SK-N-SH treated with all-trans-retinoic acid at 6 μM for 48 hours (cell line): ENCODE results near the gene KLF17.

Experiments used
- ARNTL ChIP-seq: fragments of 450-650 bp; formaldehyde crosslinking; IDR thresholded peaks from 2 replicates; pipeline ENCODE4 v1.5.0; 2020; ENCODE audit warnings: low read depth, mild to moderate bottlenecking, moderate library complexity, borderline replicate concordance
- BACH2 ChIP-seq: fragments of 250-450 bp; sonication (Bioruptor Pico); IDR thresholded peaks from 2 replicates; pipeline ENCODE4 v1.9.0; 2021; ENCODE audit warnings: mild to moderate bottlenecking, borderline replicate concordance
- CREB5 ChIP-seq: fragments of 250-450 bp; sonication (Bioruptor Pico); IDR thresholded peaks from 2 replicates; pipeline ENCODE4 v1.5.1; 2020; ENCODE audit warnings: low read depth, mild to moderate bottlenecking, moderate library complexity
- CSDC2 ChIP-seq: fragments of 250-450 bp; sonication (Bioruptor Pico); IDR thresholded peaks from 2 replicates; pipeline ENCODE4 v1.5.0; 2020; ENCODE audit warnings: mild to moderate bottlenecking, moderate library complexity
- GLIS3 ChIP-seq: fragments of 250-450 bp; sonication (Bioruptor Pico); IDR thresholded peaks from 2 replicates; pipeline ENCODE4 v1.5.0; 2020; ENCODE audit warnings: mild to moderate bottlenecking, moderate library complexity
- OSR1 ChIP-seq: fragments of 250-450 bp; sonication (Bioruptor Pico); IDR thresholded peaks from 2 replicates; pipeline ENCODE4 v1.8.0; 2022; ENCODE audit warnings: moderate library complexity, mild to moderate bottlenecking, inconsistent platforms
- PATZ1 ChIP-seq: fragments of 250-450 bp; sonication (Bioruptor Pico); IDR thresholded peaks from 2 replicates; pipeline ENCODE4 v1.8.0; 2020; ENCODE audit warnings: mild to moderate bottlenecking, moderate library complexity, borderline replicate concordance
- RARB ChIP-seq: fragments of 250-450 bp; sonication (Bioruptor Pico); IDR thresholded peaks from 2 replicates; pipeline ENCODE4 v1.8.0; 2021; ENCODE audit warnings: mild to moderate bottlenecking, moderate library complexity
- ZC3H10 ChIP-seq: fragments of 250-450 bp; sonication (Bioruptor Pico); IDR thresholded peaks from 2 replicates; pipeline ENCODE4 v1.5.1; 2021; ENCODE audit warnings: mild to moderate bottlenecking, moderate library complexity
- ZFP30 ChIP-seq: fragments of 450-650 bp; formaldehyde crosslinking; IDR thresholded peaks from 2 replicates; pipeline ENCODE4 v1.5.0; 2022; ENCODE audit warnings: mild to moderate bottlenecking, moderate library complexity
- ZNF70 ChIP-seq: fragments of 450-650 bp; formaldehyde crosslinking; IDR thresholded peaks from 2 replicates; pipeline ENCODE4 v1.5.0; 2020; ENCODE audit warnings: mild to moderate bottlenecking, moderate library complexity

- TF ChIP-seq RARB (CRISPR knock-in tag) (no peak), PATZ1 (CRISPR knock-in tag) (no peak), CREB5 (no peak), ZC3H10 (CRISPR knock-in tag) (no peak), ARNTL (no peak), CSDC2 (CRISPR knock-in tag) (no peak), GLIS3 (CRISPR knock-in tag) (no peak), ZNF70 (no peak), ZFP30 (CRISPR knock-in tag) (no peak), BACH2 (CRISPR knock-in tag) (no peak), OSR1 (no peak)
These were observed 41.2 kb upstream of the KLF17 start for GRCh38 chr1:44077421-44077820.
